ENCODE measurements around the gene ZNF385B.

GRCh38 chr2:179550849-179551248 is 310.6 kb downstream of the ZNF385B start:
- no peak for TF ChIP-seq POLR2AphosphoS5 (IDR thresholded peaks at IDR 0.05; ENCODE audit: low read depth)
- TF ChIP-seq CTCF (IDR thresholded peaks at IDR 0.05; ENCODE audit: insufficient read depth, low read length): no peak
- TF ChIP-seq, protein P1, sequence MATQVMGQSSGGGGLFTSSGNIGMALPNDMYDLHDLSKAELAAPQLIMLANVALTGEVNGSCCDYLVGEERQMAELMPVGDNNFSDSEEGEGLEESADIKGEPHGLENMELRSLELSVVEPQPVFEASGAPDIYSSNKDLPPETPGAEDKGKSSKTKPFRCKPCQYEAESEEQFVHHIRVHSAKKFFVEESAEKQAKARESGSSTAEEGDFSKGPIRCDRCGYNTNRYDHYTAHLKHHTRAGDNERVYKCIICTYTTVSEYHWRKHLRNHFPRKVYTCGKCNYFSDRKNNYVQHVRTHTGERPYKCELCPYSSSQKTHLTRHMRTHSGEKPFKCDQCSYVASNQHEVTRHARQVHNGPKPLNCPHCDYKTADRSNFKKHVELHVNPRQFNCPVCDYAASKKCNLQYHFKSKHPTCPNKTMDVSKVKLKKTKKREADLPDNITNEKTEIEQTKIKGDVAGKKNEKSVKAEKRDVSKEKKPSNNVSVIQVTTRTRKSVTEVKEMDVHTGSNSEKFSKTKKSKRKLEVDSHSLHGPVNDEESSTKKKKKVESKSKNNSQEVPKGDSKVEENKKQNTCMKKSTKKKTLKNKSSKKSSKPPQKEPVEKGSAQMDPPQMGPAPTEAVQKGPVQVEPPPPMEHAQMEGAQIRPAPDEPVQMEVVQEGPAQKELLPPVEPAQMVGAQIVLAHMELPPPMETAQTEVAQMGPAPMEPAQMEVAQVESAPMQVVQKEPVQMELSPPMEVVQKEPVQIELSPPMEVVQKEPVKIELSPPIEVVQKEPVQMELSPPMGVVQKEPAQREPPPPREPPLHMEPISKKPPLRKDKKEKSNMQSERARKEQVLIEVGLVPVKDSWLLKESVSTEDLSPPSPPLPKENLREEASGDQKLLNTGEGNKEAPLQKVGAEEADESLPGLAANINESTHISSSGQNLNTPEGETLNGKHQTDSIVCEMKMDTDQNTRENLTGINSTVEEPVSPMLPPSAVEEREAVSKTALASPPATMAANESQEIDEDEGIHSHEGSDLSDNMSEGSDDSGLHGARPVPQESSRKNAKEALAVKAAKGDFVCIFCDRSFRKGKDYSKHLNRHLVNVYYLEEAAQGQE (IDR thresholded peaks at IDR 0.05; ENCODE audit: insufficient replicate concordance, low read depth): no peak
- TF ChIP-seq SPI1 (IDR thresholded peaks at IDR 0.05; ENCODE audit: borderline replicate concordance, low read depth): no peak
- no peak for TF ChIP-seq GABPA (IDR thresholded peaks at IDR 0.05; ENCODE audit: low read depth)
